Parathyroid adenoma (tissue), 2 donors: ENCODE data around the gene PRKAR1B.

Experiments used
- H2AFZ ChIP-seq: fragments of 300-600 bp; sonication (generic); one replicate; pipeline ENCODE4 v1.7.0; 2017; ENCODE audit warnings: antibody characterized with exemption, mild to moderate bottlenecking
- H3K27ac ChIP-seq: fragments of 300-600 bp; sonication (generic); one replicate; pipeline ENCODE4 v1.7.0; 2017
- H3K27me3 ChIP-seq: fragments of 300-600 bp; sonication (generic); one replicate; pipeline ENCODE4 v1.7.0; 2017; ENCODE audit warnings: low read length; ENCODE audit not compliant: control insufficient read depth, insufficient read depth
- H3K36me3 ChIP-seq: fragments of 300-600 bp; sonication (generic); one replicate; pipeline ENCODE4 v1.7.0; 2017; ENCODE audit warnings: low read length; ENCODE audit not compliant: control insufficient read depth, insufficient read depth
- H3K4me1 ChIP-seq: fragments of 300-600 bp; sonication (generic); one replicate; pipeline ENCODE4 v1.7.0; 2017; ENCODE audit warnings: control low read depth
- H3K4me2 ChIP-seq: fragments of 300-600 bp; sonication (generic); one replicate; pipeline ENCODE4 v1.7.0; 2017; ENCODE audit warnings: low read length
- H3K4me3 ChIP-seq: fragments of 300-600 bp; sonication (generic); one replicate; pipeline ENCODE4 v1.7.0; 2017; ENCODE audit warnings: low read depth, low read length
- H3K79me2 ChIP-seq: fragments of 300-600 bp; sonication (generic); one replicate; pipeline ENCODE4 v1.7.0; 2017; ENCODE audit warnings: control low read depth
- H3K9ac ChIP-seq: fragments of 300-600 bp; sonication (generic); one replicate; pipeline ENCODE4 v1.7.0; 2017; ENCODE audit warnings: mild to moderate bottlenecking
- H3K9me3 ChIP-seq: fragments of 300-600 bp; sonication (generic); one replicate; pipeline ENCODE4 v1.7.0; 2017; ENCODE audit warnings: low read length; ENCODE audit not compliant: control insufficient read depth
- TF ChIP-seq, protein P1 (sequence below): fragments of 300-600 bp; sonication (generic); IDR thresholded peaks from one replicate; pipeline ENCODE4 v1.7.0; 2017; ENCODE audit warnings: antibody characterized with exemption, mild to moderate bottlenecking
- donor health status: primary hyperparathyroidism.

PRKAR1B gene

DNA sequence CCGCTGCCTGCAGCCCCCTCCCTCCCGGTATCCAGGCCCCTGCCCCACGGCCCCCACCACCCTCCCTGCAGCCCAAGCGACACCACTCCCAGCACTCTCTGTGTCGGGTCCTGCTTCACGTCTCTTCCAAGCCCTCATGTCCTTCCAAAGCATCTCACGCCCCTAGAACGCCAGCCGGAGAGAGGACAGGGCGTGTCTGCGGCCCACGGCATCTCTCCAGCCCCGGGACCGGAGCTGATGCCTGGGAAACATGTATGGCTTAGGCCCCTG is 156.3 kb downstream of the PRKAR1B start:
- H3K4me2 ChIP-seq, result no peak overlapping the region
- no peaks in the 10 kb centered on the region for H3K36me3 ChIP-seq
- no peak overlapping the region for H3K9ac ChIP-seq
- no peaks in the 10 kb centered on the region for H3K27me3 ChIP-seq
- H3K27ac ChIP-seq, result no peak overlapping the region
- no peaks in the 10 kb centered on the region for H3K79me2 ChIP-seq
- no peak overlapping the region for H2AFZ ChIP-seq
- no peaks in the 10 kb centered on the region for H3K4me1 ChIP-seq
- no peaks in the 10 kb centered on the region for H3K9me3 ChIP-seq
- H3K4me3 ChIP-seq, result no peak overlapping the region
- TF ChIP-seq, protein P1, sequence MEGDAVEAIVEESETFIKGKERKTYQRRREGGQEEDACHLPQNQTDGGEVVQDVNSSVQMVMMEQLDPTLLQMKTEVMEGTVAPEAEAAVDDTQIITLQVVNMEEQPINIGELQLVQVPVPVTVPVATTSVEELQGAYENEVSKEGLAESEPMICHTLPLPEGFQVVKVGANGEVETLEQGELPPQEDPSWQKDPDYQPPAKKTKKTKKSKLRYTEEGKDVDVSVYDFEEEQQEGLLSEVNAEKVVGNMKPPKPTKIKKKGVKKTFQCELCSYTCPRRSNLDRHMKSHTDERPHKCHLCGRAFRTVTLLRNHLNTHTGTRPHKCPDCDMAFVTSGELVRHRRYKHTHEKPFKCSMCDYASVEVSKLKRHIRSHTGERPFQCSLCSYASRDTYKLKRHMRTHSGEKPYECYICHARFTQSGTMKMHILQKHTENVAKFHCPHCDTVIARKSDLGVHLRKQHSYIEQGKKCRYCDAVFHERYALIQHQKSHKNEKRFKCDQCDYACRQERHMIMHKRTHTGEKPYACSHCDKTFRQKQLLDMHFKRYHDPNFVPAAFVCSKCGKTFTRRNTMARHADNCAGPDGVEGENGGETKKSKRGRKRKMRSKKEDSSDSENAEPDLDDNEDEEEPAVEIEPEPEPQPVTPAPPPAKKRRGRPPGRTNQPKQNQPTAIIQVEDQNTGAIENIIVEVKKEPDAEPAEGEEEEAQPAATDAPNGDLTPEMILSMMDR, result no peak

DNA sequence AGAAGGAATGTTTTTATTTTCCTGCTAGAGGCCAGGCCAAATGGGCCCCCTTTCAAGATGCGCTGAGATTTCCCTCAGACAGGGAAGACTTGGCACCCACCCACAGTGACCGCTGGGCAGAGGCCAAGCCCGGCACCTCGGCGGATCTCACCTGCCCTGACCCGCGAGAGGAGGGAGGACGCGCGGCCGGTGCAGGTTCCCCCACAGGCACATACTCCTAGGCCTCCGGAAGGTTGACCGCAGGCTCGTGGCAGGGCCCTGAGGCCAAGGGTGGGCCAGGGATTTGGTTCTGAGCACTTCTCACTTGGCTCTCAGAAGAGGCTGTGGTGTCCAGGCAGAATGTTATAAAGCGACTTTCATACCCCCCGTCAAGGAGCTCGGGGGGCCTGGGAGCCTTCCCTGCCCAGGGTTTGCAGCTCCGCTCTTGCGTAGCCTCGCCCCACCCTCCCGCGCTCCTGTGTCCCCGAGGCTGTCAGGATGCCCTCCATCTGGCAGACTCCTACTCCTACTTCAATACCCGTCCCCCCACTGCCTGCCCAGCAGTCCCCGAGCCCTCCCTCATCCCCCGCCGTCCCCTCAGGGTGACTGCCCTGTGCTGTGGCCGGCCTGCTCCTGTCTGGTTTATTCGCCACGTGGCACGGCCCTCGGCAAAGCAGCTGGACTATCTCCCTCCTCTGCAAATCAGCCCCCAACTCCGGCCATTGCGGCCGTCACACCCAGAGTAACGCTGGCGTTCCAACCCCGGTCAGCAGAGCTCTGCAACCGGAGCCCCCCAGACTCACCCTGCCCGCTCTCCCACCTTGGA is 156.9 kb downstream of the PRKAR1B start:
- no peak overlapping the region for H3K4me2 ChIP-seq
- no peak overlapping the region for H3K4me3 ChIP-seq
- no peaks in the 10 kb centered on the region for H3K9me3 ChIP-seq
- no peak overlapping the region for H2AFZ ChIP-seq
- no peaks in the 10 kb centered on the region for H3K79me2 ChIP-seq
- no peaks in the 10 kb centered on the region for H3K4me1 ChIP-seq
- no peak overlapping the region for H3K9ac ChIP-seq
- no peak overlapping the region for H3K27ac ChIP-seq
- no peaks in the 10 kb centered on the region for H3K27me3 ChIP-seq
- TF ChIP-seq, protein P1, result no peak
- H3K36me3 ChIP-seq, result no peaks in the 10 kb centered on the region

DNA sequence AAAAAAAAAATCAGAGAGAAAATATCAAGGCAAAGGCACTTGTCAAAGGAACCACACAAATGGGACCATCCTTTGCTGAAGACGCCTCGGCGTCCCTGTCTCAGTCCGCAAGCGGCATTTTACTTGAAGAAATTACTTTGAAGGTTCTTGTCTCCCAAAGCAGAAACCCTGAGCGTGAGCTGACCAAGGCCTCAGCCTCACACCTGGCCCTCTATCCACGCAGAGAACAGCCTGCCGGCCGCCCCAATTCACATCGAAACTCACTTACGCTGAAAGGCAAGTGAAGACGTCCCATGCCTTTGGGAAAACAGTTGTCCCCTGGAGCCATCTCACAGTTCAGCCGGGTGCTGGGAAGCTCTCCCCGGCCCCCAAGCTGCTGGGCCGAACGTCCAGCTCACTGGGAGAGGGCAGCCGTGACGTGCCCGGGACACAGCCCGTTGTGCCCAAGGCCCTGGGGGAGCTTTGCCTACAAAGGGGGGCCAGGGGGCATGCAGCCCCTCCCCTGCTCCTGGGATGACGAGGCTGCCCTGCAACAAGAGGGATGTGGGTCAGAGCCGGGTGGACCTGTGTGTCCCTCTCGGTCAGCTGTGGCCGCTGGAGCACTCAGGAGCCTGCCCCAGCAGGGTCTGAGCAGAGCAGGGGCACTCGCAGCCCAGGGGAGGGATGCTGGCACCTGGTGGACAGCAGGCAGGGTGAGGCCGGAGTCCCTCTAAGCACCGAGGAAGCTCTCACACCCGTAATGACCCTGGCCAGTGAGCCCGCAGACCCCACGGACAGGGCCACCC is 157.8 kb downstream of the PRKAR1B start:
- Histone ChIP-seq H3K9ac (no peak overlapping the region), H2AFZ (no peak overlapping the region), H3K4me2 (no peak overlapping the region), H3K4me3 (no peak overlapping the region), H3K27ac (no peak overlapping the region), H3K27me3 (no peaks in the 10 kb centered on the region), H3K4me1 (no peaks in the 10 kb centered on the region), H3K36me3 (no peaks in the 10 kb centered on the region), H3K9me3 (no peaks in the 10 kb centered on the region), H3K79me2 (no peaks in the 10 kb centered on the region)
- TF ChIP-seq, protein P1, result no peak

DNA sequence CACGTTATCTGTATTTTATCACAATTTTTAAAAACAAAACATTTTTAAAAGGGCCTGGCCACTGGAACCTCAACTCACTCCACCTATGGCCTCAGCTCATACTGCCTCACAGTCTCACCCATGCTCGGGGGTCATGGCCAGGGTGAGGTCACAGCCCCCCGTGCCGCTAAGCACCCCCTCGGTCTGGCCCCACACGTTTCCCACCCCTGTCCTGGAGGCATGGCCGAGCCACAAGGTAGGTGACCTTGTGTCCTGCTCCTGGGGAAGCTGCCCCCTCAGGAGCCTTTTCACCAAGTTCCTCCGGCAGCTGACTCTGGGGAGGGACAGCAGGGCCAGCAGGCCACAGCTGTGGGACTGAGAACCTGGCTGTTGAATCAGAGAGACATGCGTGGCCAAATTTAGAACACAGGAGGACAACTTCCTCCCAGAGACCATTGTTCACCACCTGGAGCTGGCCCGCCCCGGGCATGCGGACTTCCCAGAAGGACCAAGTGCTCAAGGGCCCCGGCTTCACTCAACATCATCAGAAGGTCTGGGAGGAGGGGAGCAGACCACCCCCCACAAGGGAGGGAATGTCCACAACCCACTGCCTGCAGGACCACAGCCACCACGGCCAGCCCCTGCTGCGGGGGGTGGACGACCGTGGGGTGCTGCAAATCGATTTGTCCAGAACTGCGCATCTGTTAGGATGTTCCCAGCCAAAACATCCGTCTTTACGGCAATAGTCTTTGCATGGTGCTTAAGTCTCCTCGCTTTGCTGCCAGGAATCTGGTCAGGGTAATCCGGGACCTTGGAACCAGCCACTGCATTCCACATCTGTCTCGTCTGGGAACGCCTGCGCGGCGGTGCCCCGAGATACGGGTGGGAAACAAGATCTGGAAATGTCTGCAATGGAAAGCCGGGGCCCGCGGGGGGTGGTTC is 158.8 kb downstream of the PRKAR1B start:
- H3K27ac ChIP-seq, result no peak overlapping the region
- TF ChIP-seq, protein P1, result no peak
- H3K9me3 ChIP-seq, result no peaks in the 10 kb centered on the region
- H3K4me2 ChIP-seq, result no peak overlapping the region
- no peaks in the 10 kb centered on the region for H3K36me3 ChIP-seq
- H3K27me3 ChIP-seq, result no peaks in the 10 kb centered on the region
- no peak overlapping the region for H2AFZ ChIP-seq
- no peak overlapping the region for H3K9ac ChIP-seq
- no peak overlapping the region for H3K4me3 ChIP-seq
- H3K4me1 ChIP-seq, result no peaks in the 10 kb centered on the region
- H3K79me2 ChIP-seq, result no peaks in the 10 kb centered on the region
